HepG2 (cell line): ENCODE results near the gene CCNL1. TPM values are rescaled to one million over a fixed set of nuclear protein-coding genes. Genes with fewer than 3 reads are reported as not detected.

ENCODE experiments used
- CERS6 ChIP-seq: sonication (generic); formaldehyde crosslinking; IDR thresholded peaks from 2 replicates; pipeline ENCODE4 v1.5.0; 2020; ENCODE audit warnings: missing genetic modification reagents
- ELK4 ChIP-seq: sonication (generic); formaldehyde crosslinking; IDR thresholded peaks from 2 replicates; pipeline ENCODE4 v1.9.0; 2021; ENCODE audit warnings: missing genetic modification reagents, borderline replicate concordance
- FOXK2 ChIP-seq: fragments of 450-650 bp; IDR thresholded peaks from 2 replicates; pipeline ENCODE4 v1.6.1; 2016
- HIC2 ChIP-seq: sonication (generic); formaldehyde crosslinking; IDR thresholded peaks from 2 replicates; pipeline ENCODE4 v1.9.0; 2022; ENCODE audit warnings: low read depth, missing genetic modification reagents
- KMT2B ChIP-seq: IDR thresholded peaks from 2 replicates; pipeline ENCODE4 v1.6.1; 2016; ENCODE audit warnings: missing genetic modification reagents, missing compliant biosample characterization
- NCOA5 ChIP-seq: sonication (generic); formaldehyde crosslinking; IDR thresholded peaks from 2 replicates; pipeline ENCODE4 v1.4.0; 2020; ENCODE audit warnings: missing genetic modification reagents
- TMF1 ChIP-seq: sonication (generic); formaldehyde crosslinking; IDR thresholded peaks from 2 replicates; pipeline ENCODE4 v1.8.1; 2022; ENCODE audit warnings: low read depth, missing genetic modification reagents
- WIZ ChIP-seq: sonication (generic); formaldehyde crosslinking; IDR thresholded peaks from 2 replicates; pipeline ENCODE4 v1.5.1; 2020; ENCODE audit warnings: mild to moderate bottlenecking, missing genetic modification reagents
- ZBTB7A ChIP-seq: sonication (generic); formaldehyde crosslinking; IDR thresholded peaks from 2 replicates; pipeline ENCODE4 v1.8.0; 2022; ENCODE audit warnings: mild to moderate bottlenecking, missing genetic modification reagents
- ZKSCAN8 ChIP-seq: IDR thresholded peaks from 2 replicates; pipeline ENCODE4 v1.6.1; 2016; ENCODE audit warnings: borderline replicate concordance, missing genetic modification reagents, missing compliant biosample characterization
- ZNF652 ChIP-seq: IDR thresholded peaks from 2 replicates; pipeline ENCODE4 v1.6.1; 2016; ENCODE audit warnings: low read depth, borderline replicate concordance
- ZNF674 ChIP-seq: sonication (generic); formaldehyde crosslinking; IDR thresholded peaks from 2 replicates; pipeline ENCODE4 v1.5.0; 2020; ENCODE audit warnings: low read depth, mild to moderate bottlenecking, missing genetic modification reagents
- polyA plus RNA-seq, 8 experiments: library from polyadenylated mRNA; depleted of rRNA in 3 of 8; stranded (reverse) in 7 of 8; unstranded in 1 of 8; fragments of >200 nt; fragmentation: Illumina TruSeq in 4 of 8; extraction: Trizol in 4 of 8; gene quantifications; 2 replicates each; pipeline versions ENCODE4 v1.2.1 to v1.2.3, GENCODE V29; 2011 to 2016; ENCODE audit warnings: low read depth in 4 of 8, missing spikeins in 1 of 8, mixed read lengths in 1 of 8; ENCODE audit not compliant: insufficient read depth in 1 of 8
- total RNA-seq, 5 experiments: library from RNA; depleted of rRNA; stranded (reverse); fragments of >200 nt; fragmentation: Illumina TruSeq; extraction: Trizol; gene quantifications; 2 replicates each; pipeline ENCODE4 v1.2.3, GENCODE V29; 2016; ENCODE audit warnings: low read depth in 1 of 5
- TF ChIP-seq, protein P1 (sequence below), 2 experiments: IDR thresholded peaks; 2 replicates each; pipeline ENCODE4 v1.6.1; 2011 to 2012; ENCODE audit warnings: low read length in 2 of 2, borderline replicate concordance in 1 of 2, low read depth in 1 of 2, mild to moderate bottlenecking in 1 of 2, moderate library complexity in 1 of 2
- TF ChIP-seq, protein P2 (sequence below): sonication (generic); formaldehyde crosslinking; IDR thresholded peaks from 2 replicates; pipeline ENCODE4 v1.4.0; 2020; ENCODE audit warnings: missing genetic modification reagents
- TF ChIP-seq, protein P3 (sequence below): sonication (generic); formaldehyde crosslinking; IDR thresholded peaks from 2 replicates; pipeline ENCODE4 v1.4.0; 2020; ENCODE audit warnings: missing genetic modification reagents

CCNL1 gene
- total and polyA plus RNA-seq, 2 of the 13 experiments (the other 11 are each of a cell fraction or from before 2014, with no cell fraction given) = 151 to 303 TPM

GRCh38 chr3:157174649-157175498 lies 14.9 kb upstream of the CCNL1 start (continued):
- TF ChIP-seq, protein P1, sequence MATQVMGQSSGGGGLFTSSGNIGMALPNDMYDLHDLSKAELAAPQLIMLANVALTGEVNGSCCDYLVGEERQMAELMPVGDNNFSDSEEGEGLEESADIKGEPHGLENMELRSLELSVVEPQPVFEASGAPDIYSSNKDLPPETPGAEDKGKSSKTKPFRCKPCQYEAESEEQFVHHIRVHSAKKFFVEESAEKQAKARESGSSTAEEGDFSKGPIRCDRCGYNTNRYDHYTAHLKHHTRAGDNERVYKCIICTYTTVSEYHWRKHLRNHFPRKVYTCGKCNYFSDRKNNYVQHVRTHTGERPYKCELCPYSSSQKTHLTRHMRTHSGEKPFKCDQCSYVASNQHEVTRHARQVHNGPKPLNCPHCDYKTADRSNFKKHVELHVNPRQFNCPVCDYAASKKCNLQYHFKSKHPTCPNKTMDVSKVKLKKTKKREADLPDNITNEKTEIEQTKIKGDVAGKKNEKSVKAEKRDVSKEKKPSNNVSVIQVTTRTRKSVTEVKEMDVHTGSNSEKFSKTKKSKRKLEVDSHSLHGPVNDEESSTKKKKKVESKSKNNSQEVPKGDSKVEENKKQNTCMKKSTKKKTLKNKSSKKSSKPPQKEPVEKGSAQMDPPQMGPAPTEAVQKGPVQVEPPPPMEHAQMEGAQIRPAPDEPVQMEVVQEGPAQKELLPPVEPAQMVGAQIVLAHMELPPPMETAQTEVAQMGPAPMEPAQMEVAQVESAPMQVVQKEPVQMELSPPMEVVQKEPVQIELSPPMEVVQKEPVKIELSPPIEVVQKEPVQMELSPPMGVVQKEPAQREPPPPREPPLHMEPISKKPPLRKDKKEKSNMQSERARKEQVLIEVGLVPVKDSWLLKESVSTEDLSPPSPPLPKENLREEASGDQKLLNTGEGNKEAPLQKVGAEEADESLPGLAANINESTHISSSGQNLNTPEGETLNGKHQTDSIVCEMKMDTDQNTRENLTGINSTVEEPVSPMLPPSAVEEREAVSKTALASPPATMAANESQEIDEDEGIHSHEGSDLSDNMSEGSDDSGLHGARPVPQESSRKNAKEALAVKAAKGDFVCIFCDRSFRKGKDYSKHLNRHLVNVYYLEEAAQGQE (IDR thresholded peaks at IDR 0.05; ENCODE audit: borderline replicate concordance in 1 of 2, low read depth in 1 of 2, low read length in 2 of 2) = no peak
- peak; percentile 58; the same call in 1 of the 2 replicates for TF ChIP-seq ZBTB7A
- TF ChIP-seq, protein P2, sequence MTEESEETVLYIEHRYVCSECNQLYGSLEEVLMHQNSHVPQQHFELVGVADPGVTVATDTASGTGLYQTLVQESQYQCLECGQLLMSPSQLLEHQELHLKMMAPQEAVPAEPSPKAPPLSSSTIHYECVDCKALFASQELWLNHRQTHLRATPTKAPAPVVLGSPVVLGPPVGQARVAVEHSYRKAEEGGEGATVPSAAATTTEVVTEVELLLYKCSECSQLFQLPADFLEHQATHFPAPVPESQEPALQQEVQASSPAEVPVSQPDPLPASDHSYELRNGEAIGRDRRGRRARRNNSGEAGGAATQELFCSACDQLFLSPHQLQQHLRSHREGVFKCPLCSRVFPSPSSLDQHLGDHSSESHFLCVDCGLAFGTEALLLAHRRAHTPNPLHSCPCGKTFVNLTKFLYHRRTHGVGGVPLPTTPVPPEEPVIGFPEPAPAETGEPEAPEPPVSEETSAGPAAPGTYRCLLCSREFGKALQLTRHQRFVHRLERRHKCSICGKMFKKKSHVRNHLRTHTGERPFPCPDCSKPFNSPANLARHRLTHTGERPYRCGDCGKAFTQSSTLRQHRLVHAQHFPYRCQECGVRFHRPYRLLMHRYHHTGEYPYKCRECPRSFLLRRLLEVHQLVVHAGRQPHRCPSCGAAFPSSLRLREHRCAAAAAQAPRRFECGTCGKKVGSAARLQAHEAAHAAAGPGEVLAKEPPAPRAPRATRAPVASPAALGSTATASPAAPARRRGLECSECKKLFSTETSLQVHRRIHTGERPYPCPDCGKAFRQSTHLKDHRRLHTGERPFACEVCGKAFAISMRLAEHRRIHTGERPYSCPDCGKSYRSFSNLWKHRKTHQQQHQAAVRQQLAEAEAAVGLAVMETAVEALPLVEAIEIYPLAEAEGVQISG (CRISPR knock-in tag) = peak; percentile 92
- TF ChIP-seq TMF1 (CRISPR knock-in tag) = peak; percentile 49; the same call in 1 of the 2 replicates
- peak; percentile 42; the same call in 1 of the 2 replicates for TF ChIP-seq WIZ (CRISPR knock-in tag)
- peak; percentile 98 for TF ChIP-seq ZNF652
- no peak for TF ChIP-seq NCOA5 (CRISPR knock-in tag)
- TF ChIP-seq KMT2B (CRISPR knock-in tag) = peak; percentile 89
- TF ChIP-seq, protein P3, sequence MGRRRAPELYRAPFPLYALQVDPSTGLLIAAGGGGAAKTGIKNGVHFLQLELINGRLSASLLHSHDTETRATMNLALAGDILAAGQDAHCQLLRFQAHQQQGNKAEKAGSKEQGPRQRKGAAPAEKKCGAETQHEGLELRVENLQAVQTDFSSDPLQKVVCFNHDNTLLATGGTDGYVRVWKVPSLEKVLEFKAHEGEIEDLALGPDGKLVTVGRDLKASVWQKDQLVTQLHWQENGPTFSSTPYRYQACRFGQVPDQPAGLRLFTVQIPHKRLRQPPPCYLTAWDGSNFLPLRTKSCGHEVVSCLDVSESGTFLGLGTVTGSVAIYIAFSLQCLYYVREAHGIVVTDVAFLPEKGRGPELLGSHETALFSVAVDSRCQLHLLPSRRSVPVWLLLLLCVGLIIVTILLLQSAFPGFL (CRISPR knock-in tag) = 0 out of 2 replicates have a peak, but pooled peaks have one; percentile 38
- peak; percentile 89; the same call in 1 of the 2 replicates for TF ChIP-seq ZKSCAN8
- no peak for TF ChIP-seq ZNF674 (CRISPR knock-in tag)
- no peak; the same call in 1 of the 2 replicates for TF ChIP-seq HIC2 (CRISPR knock-in tag)
- no peak for TF ChIP-seq FOXK2
- TF ChIP-seq CERS6 (CRISPR knock-in tag) = peak; percentile 69; the same call in 1 of the 2 replicates
- TF ChIP-seq ELK4 (CRISPR knock-in tag) = peak; percentile 93; the same call in 1 of the 2 replicates
